ENCODE measurements around the gene EPHB6. TPM values are rescaled to one million over a fixed set of nuclear protein-coding genes. Genes with fewer than 3 reads are reported as not detected.
A peak's percentile ranks its signal among the peaks of the same experiment; 100 is the strongest.

The EPHB6 gene
- total and polyA plus RNA-seq, 10 of the 15 experiments (the other 5 are each of a cell fraction or from before 2014, with no cell fraction given), result 0.06 to 1.3 (median 0.37) TPM; not detected in 2

GRCh38 chr7:142806957-142807356 is 47.9 kb upstream of the EPHB6 start (continued):
- TF ChIP-seq ZBTB40 (IDR thresholded peaks at IDR 0.05; ENCODE audit: borderline replicate concordance) (no peak), RUNX3 (IDR thresholded peaks at IDR 0.05; ENCODE audit: low read length) (no peak), RCOR1 (conservative IDR thresholded peaks at IDR 0.05; ENCODE audit: low read depth, low read length) (no peak), KLF5 (IDR thresholded peaks at IDR 0.05; ENCODE audit: partially characterized antibody) (no peak)
- TF ChIP-seq, protein P1, sequence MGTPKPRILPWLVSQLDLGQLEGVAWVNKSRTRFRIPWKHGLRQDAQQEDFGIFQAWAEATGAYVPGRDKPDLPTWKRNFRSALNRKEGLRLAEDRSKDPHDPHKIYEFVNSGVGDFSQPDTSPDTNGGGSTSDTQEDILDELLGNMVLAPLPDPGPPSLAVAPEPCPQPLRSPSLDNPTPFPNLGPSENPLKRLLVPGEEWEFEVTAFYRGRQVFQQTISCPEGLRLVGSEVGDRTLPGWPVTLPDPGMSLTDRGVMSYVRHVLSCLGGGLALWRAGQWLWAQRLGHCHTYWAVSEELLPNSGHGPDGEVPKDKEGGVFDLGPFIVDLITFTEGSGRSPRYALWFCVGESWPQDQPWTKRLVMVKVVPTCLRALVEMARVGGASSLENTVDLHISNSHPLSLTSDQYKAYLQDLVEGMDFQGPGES (IDR thresholded peaks at IDR 0.05), result no peak

DNA sequence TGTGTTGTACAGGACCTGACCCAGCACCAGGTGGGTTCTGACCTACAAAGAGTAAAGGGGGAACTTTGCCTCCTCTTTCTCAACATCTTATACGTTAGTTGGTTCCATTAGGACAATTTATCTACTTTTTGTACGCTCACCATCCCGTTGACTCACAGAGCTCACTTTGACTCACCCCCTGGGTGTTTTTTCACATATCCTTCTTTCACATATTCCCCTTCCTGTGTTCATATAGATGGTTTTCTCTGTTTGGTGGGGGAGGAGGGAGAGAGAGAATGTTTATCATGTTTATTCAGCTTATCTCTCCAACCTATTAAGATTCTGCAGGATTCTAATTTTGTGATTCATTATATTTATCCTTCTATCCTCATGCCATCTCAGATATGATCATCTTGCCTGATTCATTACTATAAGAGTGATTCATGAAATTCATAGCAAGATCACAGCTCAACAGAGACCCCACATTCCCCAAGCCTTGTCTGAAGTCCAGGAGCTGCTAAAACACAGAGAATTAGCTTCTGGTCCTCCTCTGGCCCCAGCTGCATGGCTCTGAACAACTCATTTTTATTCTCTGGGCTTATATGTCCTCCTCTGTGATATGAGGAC is 46.9 kb upstream of the EPHB6 start:
- H3K9ac ChIP-seq (ENCODE audit: control insufficient read depth, insufficient read depth, low read length), result peak overlapping the region; percentile 72
- in situ Hi-C loops (cut with MboI), result loop anchor here (10.0 kb wide), 1 partner anchor 1243 kb away; no protein-coding TSS in a partner anchor
- H3K9me3 ChIP-seq (replicated peaks; ENCODE audit: control insufficient read depth, insufficient read depth, low read length), result no peaks in the 10 kb centered on the region
- H3K4me1 ChIP-seq (ENCODE audit: control insufficient read depth, insufficient read depth, low read length), result peaks cover 57% of the 10 kb centered on the region
- H3K4me3 ChIP-seq, result peak overlapping the region; percentile 30; the same call in 1 of the 2 replicates
- 0% methylated on average over 3 of the region's 3 CpGs for WGBS (ENCODE audit: insufficient coverage, insufficient replicate concordance, low lambda C conversion rate, missing lambda C conversion rate)
- no peaks in the 10 kb centered on the region for H3K36me3 ChIP-seq (ENCODE audit: control insufficient read depth in 2 of 2, insufficient read depth in 2 of 2, low read length in 1 of 2)
- no TSS peak for BruUV-seq (replicated peaks)
- RAD21 ChIA-PET (ENCODE audit: unreplicated experiment), result interaction anchor here (0.7 to 13.5 kb wide), 14 partner anchors 9 to 226 kb away, joined by 3 to 813 read pairs (median 6); partner anchors contain the start of gene PRSS2
- H3K27me3 ChIP-seq (replicated peaks in 1 of 2; ENCODE audit: control insufficient read depth in 2 of 2, insufficient read depth in 2 of 2, low read length in 1 of 2), result no peaks in the 10 kb centered on the region
- peak overlapping the region; percentile 18; the same call in 1 of the 2 replicates for H2AFZ ChIP-seq (ENCODE audit: control insufficient read depth, low read depth, low read length)
- DNase-seq (ENCODE audit: low read depth, low spot score) (peak; percentile 73), ATAC-seq (peak; percentile 40), FAIRE-seq (no peak)
- H3K79me2 ChIP-seq (ENCODE audit: control insufficient read depth, insufficient read depth, low read length), result no peaks in the 10 kb centered on the region
- POLR2A ChIA-PET, result interaction anchor here (0.6 to 15.3 kb wide), 8 partner anchors 13 to 147 kb away, joined by 3 to 325 read pairs (median 6); partner anchors contain the start of gene PRSS2
- SMC1A ChIA-PET (ENCODE audit: uncharacterized antibody, unreplicated experiment), result interaction anchor here (0.8 to 12.9 kb wide), 16 partner anchors 12 to 224 kb away, joined by 3 to 786 read pairs (median 5); partner anchors contain the start of gene PRSS2
- intact Hi-C loops (cut with micrococcal nuclease; ENCODE audit: unreplicated experiment), result loop anchor here (1.0 to 2.0 kb wide), 2 partner anchors 11 to 23 kb away; no protein-coding TSS in a partner anchor
- CTCF ChIA-PET, result interaction anchor here (0.6 to 28.6 kb wide), 19 partner anchors 9 to 221 kb away, joined by 3 to 1055 read pairs (median 5); partner anchors contain the start of gene PRSS2
- peak overlapping the region; percentile 99 for H3K27ac ChIP-seq (ENCODE audit: control insufficient read depth, insufficient read depth)
- H4K20me1 ChIP-seq (ENCODE audit: control insufficient read depth, insufficient read depth), result no peaks in the 10 kb centered on the region
- peak overlapping the region; percentile 81 for H3K4me2 ChIP-seq (ENCODE audit: control insufficient read depth, insufficient read depth)
- TF ChIP-seq IKZF1 (conservative IDR thresholded peaks at IDR 0.05), result peak; percentile 58
- no peak for TF ChIP-seq STAT3 (IDR thresholded peaks at IDR 0.05; ENCODE audit: low read depth, low read length)
- no peak for TF ChIP-seq ZBTB33 (IDR thresholded peaks at IDR 0.05)
- TF ChIP-seq CHD1 (IDR thresholded peaks at IDR 0.05; ENCODE audit: low read depth, low read length), result 0 out of 2 replicates have a peak, but pooled peaks have one; percentile 3
- TF ChIP-seq USF1 (IDR thresholded peaks at IDR 0.05; ENCODE audit: borderline replicate concordance, extremely low read length, insufficient read depth, low read depth, low read length), result no peak
- TF ChIP-seq POLR2AphosphoS2 (IDR thresholded peaks at IDR 0.05; ENCODE audit: low read depth, low read length), result 0 out of 2 replicates have a peak, but pooled peaks have one; percentile 8
- 0 out of 2 replicates have a peak, but pooled peaks have one; percentile 35 for TF ChIP-seq CHD2 (IDR thresholded peaks at IDR 0.05; ENCODE audit: borderline replicate concordance, low read depth, low read length)
- TF ChIP-seq SMAD1 (IDR thresholded peaks at IDR 0.05; ENCODE audit: low read depth, partially characterized antibody), result no peak
